SK-N-SH treated with all-trans-retinoic acid at 6 μM for 48 hours (cell line): ENCODE data around the gene MRRF.

Experiments
- ATAC-seq: fragments of 200-7000 bp; cut with Tn5 transposase; 3 replicates; pipeline ENCODE4 v1.9.1; 2020; ENCODE audit warnings: mild to moderate bottlenecking, moderate library complexity
- ARNTL ChIP-seq: fragments of 450-650 bp; formaldehyde crosslinking; IDR thresholded peaks from 2 replicates; pipeline ENCODE4 v1.5.0; 2020; ENCODE audit warnings: low read depth, mild to moderate bottlenecking, moderate library complexity, borderline replicate concordance
- CSDC2 ChIP-seq: fragments of 250-450 bp; sonication (Bioruptor Pico); IDR thresholded peaks from 2 replicates; pipeline ENCODE4 v1.5.0; 2020; ENCODE audit warnings: mild to moderate bottlenecking, moderate library complexity
- ESRRG ChIP-seq: fragments of 250-450 bp; sonication (Bioruptor Pico); IDR thresholded peaks from 2 replicates; pipeline ENCODE4 v1.6.1; 2021; ENCODE audit warnings: mild to moderate bottlenecking
- GLIS3 ChIP-seq: fragments of 250-450 bp; sonication (Bioruptor Pico); IDR thresholded peaks from 2 replicates; pipeline ENCODE4 v1.5.0; 2020; ENCODE audit warnings: mild to moderate bottlenecking, moderate library complexity
- OSR1 ChIP-seq: fragments of 250-450 bp; sonication (Bioruptor Pico); IDR thresholded peaks from 2 replicates; pipeline ENCODE4 v1.8.0; 2022; ENCODE audit warnings: moderate library complexity, mild to moderate bottlenecking, inconsistent platforms
- PPARA ChIP-seq: fragments of 250-450 bp; sonication (Bioruptor Pico); IDR thresholded peaks from 2 replicates; pipeline ENCODE4 v1.5.0; 2020; ENCODE audit warnings: mild to moderate bottlenecking, borderline replicate concordance
- RARB ChIP-seq: fragments of 250-450 bp; sonication (Bioruptor Pico); IDR thresholded peaks from 2 replicates; pipeline ENCODE4 v1.8.0; 2021; ENCODE audit warnings: mild to moderate bottlenecking, moderate library complexity
- SNAI2 ChIP-seq: fragments of 250-450 bp; sonication (Bioruptor Pico); IDR thresholded peaks from 2 replicates; pipeline ENCODE4 v1.5.0; 2020; ENCODE audit warnings: mild to moderate bottlenecking, moderate library complexity
- TCF4 ChIP-seq: fragments of 250-450 bp; sonication (Bioruptor Pico); IDR thresholded peaks from 2 replicates; pipeline ENCODE4 v1.8.0; 2021; ENCODE audit warnings: mild to moderate bottlenecking, moderate library complexity, borderline replicate concordance
- TOX ChIP-seq: fragments of 250-450 bp; sonication (Bioruptor Pico); IDR thresholded peaks from 2 replicates; pipeline ENCODE4 v1.8.0; 2021; ENCODE audit warnings: mild to moderate bottlenecking, moderate library complexity, borderline replicate concordance
- ZC3H10 ChIP-seq: fragments of 250-450 bp; sonication (Bioruptor Pico); IDR thresholded peaks from 2 replicates; pipeline ENCODE4 v1.5.1; 2021; ENCODE audit warnings: mild to moderate bottlenecking, moderate library complexity
- ZFP30 ChIP-seq: fragments of 450-650 bp; formaldehyde crosslinking; IDR thresholded peaks from 2 replicates; pipeline ENCODE4 v1.5.0; 2022; ENCODE audit warnings: mild to moderate bottlenecking, moderate library complexity
- ZNF565 ChIP-seq: fragments of 450-650 bp; formaldehyde crosslinking; conservative IDR thresholded peaks from 2 replicates; pipeline ENCODE4 v1.5.0; 2020; ENCODE audit warnings: low read depth, mild to moderate bottlenecking, moderate library complexity
- ZNF70 ChIP-seq: fragments of 450-650 bp; formaldehyde crosslinking; IDR thresholded peaks from 2 replicates; pipeline ENCODE4 v1.5.0; 2020; ENCODE audit warnings: mild to moderate bottlenecking, moderate library complexity
- ZNF8 ChIP-seq: fragments of 450-650 bp; formaldehyde crosslinking; IDR thresholded peaks from 2 replicates; pipeline ENCODE4 v1.5.0; 2020; ENCODE audit warnings: mild to moderate bottlenecking, moderate library complexity
- TF ChIP-seq, protein P1 (sequence below): fragments of 250-450 bp; sonication (Bioruptor Pico); IDR thresholded peaks from 2 replicates; pipeline ENCODE4 v1.5.0; 2020; ENCODE audit warnings: mild to moderate bottlenecking, moderate library complexity
- TF ChIP-seq, protein P2 (sequence below): fragments of 250-450 bp; sonication (Bioruptor Pico); IDR thresholded peaks from 2 replicates; pipeline ENCODE4 v1.8.0; 2020; ENCODE audit warnings: mild to moderate bottlenecking, moderate library complexity, borderline replicate concordance
- TF ChIP-seq, protein P3 (sequence below): fragments of 250-450 bp; sonication (Bioruptor Pico); IDR thresholded peaks from 2 replicates; pipeline ENCODE4 v1.8.0; 2021; ENCODE audit warnings: low read depth, mild to moderate bottlenecking, moderate library complexity, borderline replicate concordance
- TF ChIP-seq, protein P4 (sequence below): fragments of 250-450 bp; sonication (Bioruptor Pico); IDR thresholded peaks from 2 replicates; pipeline ENCODE4 v1.5.1; 2020; ENCODE audit warnings: low read depth, mild to moderate bottlenecking, moderate library complexity

The MRRF gene

DNA sequence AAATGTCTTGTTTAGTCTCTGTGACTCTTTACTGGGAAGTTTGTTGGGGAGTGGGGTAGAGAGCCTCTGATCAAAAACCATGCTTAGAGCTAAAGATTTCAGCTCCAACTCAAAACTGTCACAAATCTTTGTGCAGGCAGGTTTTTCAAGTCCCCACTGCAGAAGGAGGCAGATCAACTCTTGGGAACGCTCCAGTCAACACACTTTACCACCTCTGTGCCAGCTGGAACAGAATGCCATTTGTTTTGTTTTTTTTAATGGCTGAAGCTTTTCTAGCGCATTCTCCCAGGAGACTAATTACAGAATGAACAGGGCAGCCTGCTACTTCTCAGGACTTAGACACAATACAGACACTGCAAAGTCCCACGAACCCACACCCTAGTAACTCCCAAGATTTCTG lies 18.0 kb upstream of the MRRF start:
- TF ChIP-seq ARNTL (CRISPR knock-in tag) = no peak
- ATAC-seq = no peak

DNA sequence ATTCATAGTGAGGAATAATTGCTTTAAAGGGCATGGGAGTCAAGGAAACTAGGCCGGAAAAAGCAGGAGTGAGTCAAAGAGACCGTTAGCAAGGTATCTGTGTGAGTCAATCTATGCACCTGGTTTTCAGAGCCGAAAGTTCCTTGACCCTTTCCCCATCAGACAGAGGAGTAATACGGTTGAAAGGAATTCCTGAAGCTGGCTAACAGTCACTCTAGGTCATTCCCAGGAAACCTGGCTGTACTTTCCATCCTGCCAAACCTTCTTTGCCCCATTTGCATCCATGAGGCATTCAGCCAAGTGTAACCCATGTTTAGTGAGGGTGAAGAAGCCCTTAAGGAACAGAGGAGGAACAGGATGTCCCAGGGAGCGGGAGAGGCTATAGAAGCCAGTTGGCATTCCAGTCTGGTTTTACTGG lies 16.2 kb upstream of the MRRF start:
- ATAC-seq = no peak
- TF ChIP-seq SNAI2 (CRISPR knock-in tag) = no peak
- no peak for TF ChIP-seq RARB (CRISPR knock-in tag)
- TF ChIP-seq, protein P1, sequence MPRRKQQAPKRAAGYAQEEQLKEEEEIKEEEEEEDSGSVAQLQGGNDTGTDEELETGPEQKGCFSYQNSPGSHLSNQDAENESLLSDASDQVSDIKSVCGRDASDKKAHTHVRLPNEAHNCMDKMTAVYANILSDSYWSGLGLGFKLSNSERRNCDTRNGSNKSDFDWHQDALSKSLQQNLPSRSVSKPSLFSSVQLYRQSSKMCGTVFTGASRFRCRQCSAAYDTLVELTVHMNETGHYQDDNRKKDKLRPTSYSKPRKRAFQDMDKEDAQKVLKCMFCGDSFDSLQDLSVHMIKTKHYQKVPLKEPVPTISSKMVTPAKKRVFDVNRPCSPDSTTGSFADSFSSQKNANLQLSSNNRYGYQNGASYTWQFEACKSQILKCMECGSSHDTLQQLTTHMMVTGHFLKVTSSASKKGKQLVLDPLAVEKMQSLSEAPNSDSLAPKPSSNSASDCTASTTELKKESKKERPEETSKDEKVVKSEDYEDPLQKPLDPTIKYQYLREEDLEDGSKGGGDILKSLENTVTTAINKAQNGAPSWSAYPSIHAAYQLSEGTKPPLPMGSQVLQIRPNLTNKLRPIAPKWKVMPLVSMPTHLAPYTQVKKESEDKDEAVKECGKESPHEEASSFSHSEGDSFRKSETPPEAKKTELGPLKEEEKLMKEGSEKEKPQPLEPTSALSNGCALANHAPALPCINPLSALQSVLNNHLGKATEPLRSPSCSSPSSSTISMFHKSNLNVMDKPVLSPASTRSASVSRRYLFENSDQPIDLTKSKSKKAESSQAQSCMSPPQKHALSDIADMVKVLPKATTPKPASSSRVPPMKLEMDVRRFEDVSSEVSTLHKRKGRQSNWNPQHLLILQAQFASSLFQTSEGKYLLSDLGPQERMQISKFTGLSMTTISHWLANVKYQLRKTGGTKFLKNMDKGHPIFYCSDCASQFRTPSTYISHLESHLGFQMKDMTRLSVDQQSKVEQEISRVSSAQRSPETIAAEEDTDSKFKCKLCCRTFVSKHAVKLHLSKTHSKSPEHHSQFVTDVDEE = no peak

DNA sequence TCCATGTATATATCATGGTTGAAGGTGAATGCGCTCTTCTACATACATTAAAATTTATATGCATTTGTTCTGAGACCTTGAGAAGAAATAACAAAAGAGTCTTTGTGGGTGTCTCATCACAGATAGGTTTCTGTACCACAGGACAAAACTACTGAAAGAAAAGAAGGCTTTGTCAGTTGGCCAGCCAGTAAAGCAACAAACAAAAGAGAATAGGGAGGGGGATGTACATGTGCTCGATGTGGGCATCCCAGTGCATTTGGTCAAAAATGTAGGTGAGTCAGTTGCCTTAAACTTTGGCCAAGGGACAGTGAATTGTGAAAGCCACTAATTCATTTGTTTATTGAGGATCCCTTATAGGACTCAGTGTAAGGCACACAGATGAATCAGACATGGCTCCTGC lies 13.3 kb upstream of the MRRF start:
- no peak for ATAC-seq
- TF ChIP-seq CSDC2 (CRISPR knock-in tag) = no peak
- TF ChIP-seq TOX (CRISPR knock-in tag) = no peak
- TF ChIP-seq ZC3H10 (CRISPR knock-in tag) = no peak
- TF ChIP-seq ZNF70 (CRISPR knock-in tag) = no peak
- no peak for TF ChIP-seq ZNF8 (CRISPR knock-in tag)
- TF ChIP-seq, protein P1 = no peak
- TF ChIP-seq, protein P2, sequence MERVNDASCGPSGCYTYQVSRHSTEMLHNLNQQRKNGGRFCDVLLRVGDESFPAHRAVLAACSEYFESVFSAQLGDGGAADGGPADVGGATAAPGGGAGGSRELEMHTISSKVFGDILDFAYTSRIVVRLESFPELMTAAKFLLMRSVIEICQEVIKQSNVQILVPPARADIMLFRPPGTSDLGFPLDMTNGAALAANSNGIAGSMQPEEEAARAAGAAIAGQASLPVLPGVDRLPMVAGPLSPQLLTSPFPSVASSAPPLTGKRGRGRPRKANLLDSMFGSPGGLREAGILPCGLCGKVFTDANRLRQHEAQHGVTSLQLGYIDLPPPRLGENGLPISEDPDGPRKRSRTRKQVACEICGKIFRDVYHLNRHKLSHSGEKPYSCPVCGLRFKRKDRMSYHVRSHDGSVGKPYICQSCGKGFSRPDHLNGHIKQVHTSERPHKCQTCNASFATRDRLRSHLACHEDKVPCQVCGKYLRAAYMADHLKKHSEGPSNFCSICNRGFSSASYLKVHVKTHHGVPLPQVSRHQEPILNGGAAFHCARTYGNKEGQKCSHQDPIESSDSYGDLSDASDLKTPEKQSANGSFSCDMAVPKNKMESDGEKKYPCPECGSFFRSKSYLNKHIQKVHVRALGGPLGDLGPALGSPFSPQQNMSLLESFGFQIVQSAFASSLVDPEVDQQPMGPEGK (CRISPR knock-in tag) = no peak
- TF ChIP-seq PPARA = no peak
- TF ChIP-seq, protein P3, sequence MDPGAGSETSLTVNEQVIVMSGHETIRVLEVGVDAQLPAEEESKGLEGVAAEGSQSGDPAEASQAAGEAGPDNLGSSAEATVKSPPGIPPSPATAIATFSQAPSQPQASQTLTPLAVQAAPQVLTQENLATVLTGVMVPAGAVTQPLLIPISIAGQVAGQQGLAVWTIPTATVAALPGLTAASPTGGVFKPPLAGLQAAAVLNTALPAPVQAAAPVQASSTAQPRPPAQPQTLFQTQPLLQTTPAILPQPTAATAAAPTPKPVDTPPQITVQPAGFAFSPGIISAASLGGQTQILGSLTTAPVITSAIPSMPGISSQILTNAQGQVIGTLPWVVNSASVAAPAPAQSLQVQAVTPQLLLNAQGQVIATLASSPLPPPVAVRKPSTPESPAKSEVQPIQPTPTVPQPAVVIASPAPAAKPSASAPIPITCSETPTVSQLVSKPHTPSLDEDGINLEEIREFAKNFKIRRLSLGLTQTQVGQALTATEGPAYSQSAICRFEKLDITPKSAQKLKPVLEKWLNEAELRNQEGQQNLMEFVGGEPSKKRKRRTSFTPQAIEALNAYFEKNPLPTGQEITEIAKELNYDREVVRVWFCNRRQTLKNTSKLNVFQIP = no peak
- TF ChIP-seq RARB (CRISPR knock-in tag) = no peak
- no peak for TF ChIP-seq ARNTL (CRISPR knock-in tag)
- TF ChIP-seq OSR1 (CRISPR knock-in tag) = no peak
- no peak for TF ChIP-seq ESRRG
- no peak for TF ChIP-seq ZFP30 (CRISPR knock-in tag)
- no peak for TF ChIP-seq ZNF565
- no peak for TF ChIP-seq GLIS3 (CRISPR knock-in tag)
- TF ChIP-seq, protein P4, sequence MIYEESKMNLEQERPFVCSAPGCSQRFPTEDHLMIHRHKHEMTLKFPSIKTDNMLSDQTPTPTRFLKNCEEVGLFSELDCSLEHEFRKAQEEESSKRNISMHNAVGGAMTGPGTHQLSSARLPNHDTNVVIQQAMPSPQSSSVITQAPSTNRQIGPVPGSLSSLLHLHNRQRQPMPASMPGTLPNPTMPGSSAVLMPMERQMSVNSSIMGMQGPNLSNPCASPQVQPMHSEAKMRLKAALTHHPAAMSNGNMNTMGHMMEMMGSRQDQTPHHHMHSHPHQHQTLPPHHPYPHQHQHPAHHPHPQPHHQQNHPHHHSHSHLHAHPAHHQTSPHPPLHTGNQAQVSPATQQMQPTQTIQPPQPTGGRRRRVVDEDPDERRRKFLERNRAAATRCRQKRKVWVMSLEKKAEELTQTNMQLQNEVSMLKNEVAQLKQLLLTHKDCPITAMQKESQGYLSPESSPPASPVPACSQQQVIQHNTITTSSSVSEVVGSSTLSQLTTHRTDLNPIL (CRISPR knock-in tag) = no peak

DNA sequence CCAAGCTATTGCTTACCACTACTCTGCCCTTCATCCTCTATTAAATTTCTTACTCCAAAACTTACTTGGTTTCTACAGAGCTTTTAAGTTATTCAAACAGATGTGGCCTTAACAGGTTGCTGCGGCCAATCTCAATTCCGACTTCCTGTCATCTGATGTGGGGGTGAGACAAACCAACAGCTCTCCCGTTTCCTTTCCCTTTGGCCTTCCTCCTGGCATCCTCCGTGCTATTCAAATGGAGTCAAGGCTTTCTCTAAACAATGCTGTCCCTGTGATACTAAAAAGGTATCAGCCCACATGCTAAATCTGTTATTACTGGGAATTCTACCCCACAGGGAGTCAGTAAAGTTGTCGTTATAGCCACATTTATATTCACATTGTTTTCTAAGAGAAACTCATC lies 11.9 kb upstream of the MRRF start:
- TF ChIP-seq GLIS3 (CRISPR knock-in tag) (no peak), ZNF565 (no peak), ARNTL (CRISPR knock-in tag) (no peak), TCF4 (no peak), ZNF70 (CRISPR knock-in tag) (no peak), TOX (CRISPR knock-in tag) (no peak)
- TF ChIP-seq, protein P4 (CRISPR knock-in tag) = no peak
- TF ChIP-seq, protein P2 (CRISPR knock-in tag) = no peak
- TF ChIP-seq, protein P1 = no peak
- no peak for ATAC-seq
